ENCODE data around the gene NUP54. TPM values are rescaled to one million over a fixed set of nuclear protein-coding genes. Genes with fewer than 3 reads are reported as not detected.

The NUP54 gene
- total and polyA plus RNA-seq, 2 of the 8 experiments (the other 6 are each of a cell fraction or from before 2014, with no cell fraction given): 51.4 to 103 TPM

DNA sequence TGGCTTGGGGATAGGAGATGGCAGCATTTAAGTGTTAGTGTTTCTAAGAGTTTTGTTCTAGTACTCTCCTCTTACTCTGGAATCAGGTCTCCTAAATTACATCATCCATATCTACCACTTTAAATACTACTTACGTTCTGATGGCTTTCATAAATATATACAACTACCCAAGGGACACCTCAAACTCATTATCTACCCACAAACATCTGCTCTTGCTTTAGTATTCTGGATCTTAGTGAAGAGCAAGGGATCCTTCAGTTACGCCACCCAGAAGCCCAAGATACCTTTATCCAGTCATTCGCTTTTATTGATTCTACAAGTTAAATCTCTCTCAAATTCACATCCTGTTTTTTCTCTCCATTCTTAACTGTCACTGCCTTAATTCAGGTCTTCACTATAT is 7.0 kb downstream of the NUP54 start:
- H3K27me3 ChIP-seq (replicated peaks in 1 of 4; ENCODE audit: control insufficient read depth in 3 of 4, extremely low read depth in 1 of 4, insufficient read depth in 3 of 4, low read length in 3 of 4): no peaks in the 10 kb centered on the region
- H2AFZ ChIP-seq (ENCODE audit: low read length): no peak overlapping the region
- no peak overlapping the region for H4K5ac ChIP-seq (ENCODE audit: insufficient read length, low read depth, low read length)
- 93% methylated on average over 3 of the region's 3 CpGs; no CpG with 5 or more reads in 1 of the 2 experiments for WGBS, 2 experiments (ENCODE audit: extremely low coverage in 1 of 2, insufficient coverage in 1 of 2, insufficient read length in 1 of 2, insufficient replicate concordance in 2 of 2, low coverage in 1 of 2, low lambda C conversion rate in 2 of 2, missing lambda C conversion rate in 1 of 2)
- H3K23me2 ChIP-seq (ENCODE audit: low read depth, low read length): no peaks in the 10 kb centered on the region
- no peak overlapping the region for H2BK12ac ChIP-seq (ENCODE audit: low read depth, low read length)
- no peak overlapping the region for H3K18ac ChIP-seq (ENCODE audit: extremely low read depth, low read length)
- no peak overlapping the region for H2BK15ac ChIP-seq (ENCODE audit: low read length)
- no peak overlapping the region for H2BK5ac ChIP-seq (ENCODE audit: low read depth, low read length)
- no peak overlapping the region for H3K4me2 ChIP-seq (ENCODE audit: insufficient read depth in 1 of 2, low read depth in 2 of 2, low read length in 2 of 2)
- H3K4me3 ChIP-seq (ENCODE audit: extremely low read depth in 1 of 4, insufficient read depth in 2 of 4, low read depth in 3 of 4, low read length in 4 of 4): no peak overlapping the region
- no peaks in the 10 kb centered on the region for H3K4me1 ChIP-seq (replicated peaks in 1 of 4; ENCODE audit: control insufficient read depth in 3 of 4, insufficient read depth in 4 of 4, low read length in 3 of 4)
- H2AK5ac ChIP-seq (ENCODE audit: low read depth, low read length): no peak overlapping the region
- DNase-seq (ENCODE audit: low read depth in 1 of 2, low spot score in 2 of 2) (no peak), FAIRE-seq (no peak)
- H3K9me3 ChIP-seq (ENCODE audit: insufficient read depth in 2 of 2, low read depth in 1 of 2, low read length in 1 of 2): no peaks in the 10 kb centered on the region
- H3K23ac ChIP-seq (ENCODE audit: insufficient read length): no peak overlapping the region
- H3K56ac ChIP-seq (replicated peaks; ENCODE audit: insufficient read length, low read depth, low read length): no peak overlapping the region
- H2BK20ac ChIP-seq (ENCODE audit: low read length): no peak overlapping the region
- peaks cover 10 to 15% of the 10 kb centered on the region in 2 experiments for H4K20me1 ChIP-seq (replicated peaks in 1 of 2; ENCODE audit: control insufficient read depth in 1 of 2, insufficient read depth in 2 of 2, low read length in 2 of 2)
- ChIA-PET POLR2A (ENCODE audit: partially characterized antibody) (interaction anchor here (0.6 to 1.7 kb wide), 2 partner anchors 18 to 41 kb away, joined by 3 to 5 read pairs; no protein-coding TSS in a partner anchor), CTCF (ENCODE audit: partially characterized antibody) (interaction anchor here (0.8 kb wide), 1 partner anchor 32 kb away, joined by 3 read pairs; no protein-coding TSS in a partner anchor)
- no peak overlapping the region for H4K91ac ChIP-seq (replicated peaks; ENCODE audit: insufficient read length, low read length)
- H3K79me2 ChIP-seq (ENCODE audit: control insufficient read depth in 1 of 2, insufficient read depth in 2 of 2, low read length in 2 of 2): peaks cover 9 to 94% of the 10 kb centered on the region in 2 experiments; a peak in 3 of 4 replicates
- H3K36me3 ChIP-seq (ENCODE audit: control insufficient read depth in 2 of 4, insufficient read depth in 4 of 4, low read length in 3 of 4): peaks cover 13 to 71% (median 52%) of the 10 kb centered on the region in 4 experiments
- H3K27ac ChIP-seq (ENCODE audit: low read depth, low read length): no peak overlapping the region
- no peak overlapping the region for H3K9ac ChIP-seq (replicated peaks in 1 of 4; ENCODE audit: extremely low read depth in 1 of 4, low read depth in 3 of 4, low read length in 3 of 4)
- no peak overlapping the region for H4K8ac ChIP-seq (ENCODE audit: extremely low read depth, insufficient read depth, low read length)
- no peak overlapping the region for H3K4ac ChIP-seq (replicated peaks; ENCODE audit: insufficient read length, low read depth, low read length)
- no peak overlapping the region for H2BK120ac ChIP-seq (replicated peaks; ENCODE audit: low read depth, low read length)
- H3K14ac ChIP-seq (ENCODE audit: insufficient read length): no peak overlapping the region
- no peaks in the 10 kb centered on the region; the same call in 1 of the 2 replicates for H3K79me1 ChIP-seq (ENCODE audit: low read depth, low read length)
- TF ChIP-seq, protein P1, sequence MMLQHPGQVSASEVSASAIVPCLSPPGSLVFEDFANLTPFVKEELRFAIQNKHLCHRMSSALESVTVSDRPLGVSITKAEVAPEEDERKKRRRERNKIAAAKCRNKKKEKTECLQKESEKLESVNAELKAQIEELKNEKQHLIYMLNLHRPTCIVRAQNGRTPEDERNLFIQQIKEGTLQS (IDR thresholded peaks at IDR 0.05; ENCODE audit: insufficient read depth, low read depth, low read length): no peak
- TF ChIP-seq RXRA (IDR thresholded peaks at IDR 0.05; ENCODE audit: insufficient read depth, low read depth, low read length): no peak
- no peak for TF ChIP-seq RNF2 (IDR thresholded peaks at IDR 0.05; ENCODE audit: borderline replicate concordance, low read depth, low read length, missing control alignments, poor library complexity, severe bottlenecking)
- no peak for TF ChIP-seq ASH2L (IDR thresholded peaks at IDR 0.05; ENCODE audit: low read length)
- TF ChIP-seq CHD2 (IDR thresholded peaks at IDR 0.05; ENCODE audit: low read length): no peak
- no peak for TF ChIP-seq POU5F1 (IDR thresholded peaks at IDR 0.05; ENCODE audit: low read depth, low read length)
- TF ChIP-seq KDM1A (IDR thresholded peaks at IDR 0.05; ENCODE audit: borderline replicate concordance, low read length): no peak
- TF ChIP-seq, protein P2, sequence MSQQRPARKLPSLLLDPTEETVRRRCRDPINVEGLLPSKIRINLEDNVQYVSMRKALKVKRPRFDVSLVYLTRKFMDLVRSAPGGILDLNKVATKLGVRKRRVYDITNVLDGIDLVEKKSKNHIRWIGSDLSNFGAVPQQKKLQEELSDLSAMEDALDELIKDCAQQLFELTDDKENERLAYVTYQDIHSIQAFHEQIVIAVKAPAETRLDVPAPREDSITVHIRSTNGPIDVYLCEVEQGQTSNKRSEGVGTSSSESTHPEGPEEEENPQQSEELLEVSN (IDR thresholded peaks at IDR 0.05): no peak
- no peak for TF ChIP-seq GABPA (IDR thresholded peaks at IDR 0.05; ENCODE audit: borderline replicate concordance, insufficient read depth, low read length)
- no peak for TF ChIP-seq EP300 (IDR thresholded peaks at IDR 0.05; ENCODE audit: borderline replicate concordance in 1 of 2, low read depth in 2 of 2, low read length in 2 of 2)
- no peak for TF ChIP-seq BRCA1 (IDR thresholded peaks at IDR 0.05; ENCODE audit: low read depth, low read length)
- no peak; a peak in 1 of 3 replicates for TF ChIP-seq POLR2A (IDR thresholded peaks at IDR 0.05; ENCODE audit: control extremely low read depth in 1 of 2, low read depth in 2 of 2, low read length in 2 of 2)
- TF ChIP-seq TEAD4 (IDR thresholded peaks at IDR 0.05; ENCODE audit: low read depth, low read length): no peak

Measured in H1 (cell line).